Raji (cell line): ENCODE measurements around the gene HOXD3.

Experiments
- POLR2A ChIP-seq: IDR thresholded peaks from 2 replicates; pipeline ENCODE4 v1.6.1; 2011; ENCODE audit warnings: low read depth, low read length, control low read depth; ENCODE audit not compliant: insufficient read depth

Gene HOXD3

DNA sequence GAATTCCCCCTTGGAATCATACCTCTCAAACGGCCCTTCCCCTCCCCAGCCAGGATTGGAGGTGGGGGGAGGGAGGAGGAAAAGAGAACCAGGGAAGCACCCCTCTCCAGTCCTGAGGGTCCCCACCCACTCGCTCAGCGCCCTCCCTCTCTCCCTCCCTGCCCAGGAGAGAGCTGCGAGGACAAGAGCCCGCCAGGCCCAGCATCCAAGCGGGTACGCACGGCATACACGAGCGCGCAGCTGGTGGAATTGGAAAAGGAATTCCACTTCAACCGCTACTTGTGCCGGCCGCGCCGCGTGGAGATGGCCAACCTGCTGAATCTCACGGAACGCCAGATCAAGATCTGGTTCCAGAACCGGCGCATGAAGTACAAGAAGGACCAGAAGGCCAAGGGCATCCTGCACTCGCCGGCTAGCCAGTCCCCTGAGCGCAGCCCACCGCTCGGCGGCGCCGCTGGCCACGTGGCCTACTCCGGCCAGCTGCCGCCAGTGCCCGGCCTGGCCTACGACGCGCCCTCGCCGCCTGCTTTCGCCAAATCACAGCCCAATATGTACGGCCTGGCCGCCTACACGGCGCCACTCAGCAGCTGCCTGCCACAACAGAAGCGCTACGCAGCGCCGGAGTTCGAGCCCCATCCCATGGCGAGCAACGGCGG is 14.4 kb downstream of the HOXD3 start:
- no peak for TF ChIP-seq POLR2A

DNA sequence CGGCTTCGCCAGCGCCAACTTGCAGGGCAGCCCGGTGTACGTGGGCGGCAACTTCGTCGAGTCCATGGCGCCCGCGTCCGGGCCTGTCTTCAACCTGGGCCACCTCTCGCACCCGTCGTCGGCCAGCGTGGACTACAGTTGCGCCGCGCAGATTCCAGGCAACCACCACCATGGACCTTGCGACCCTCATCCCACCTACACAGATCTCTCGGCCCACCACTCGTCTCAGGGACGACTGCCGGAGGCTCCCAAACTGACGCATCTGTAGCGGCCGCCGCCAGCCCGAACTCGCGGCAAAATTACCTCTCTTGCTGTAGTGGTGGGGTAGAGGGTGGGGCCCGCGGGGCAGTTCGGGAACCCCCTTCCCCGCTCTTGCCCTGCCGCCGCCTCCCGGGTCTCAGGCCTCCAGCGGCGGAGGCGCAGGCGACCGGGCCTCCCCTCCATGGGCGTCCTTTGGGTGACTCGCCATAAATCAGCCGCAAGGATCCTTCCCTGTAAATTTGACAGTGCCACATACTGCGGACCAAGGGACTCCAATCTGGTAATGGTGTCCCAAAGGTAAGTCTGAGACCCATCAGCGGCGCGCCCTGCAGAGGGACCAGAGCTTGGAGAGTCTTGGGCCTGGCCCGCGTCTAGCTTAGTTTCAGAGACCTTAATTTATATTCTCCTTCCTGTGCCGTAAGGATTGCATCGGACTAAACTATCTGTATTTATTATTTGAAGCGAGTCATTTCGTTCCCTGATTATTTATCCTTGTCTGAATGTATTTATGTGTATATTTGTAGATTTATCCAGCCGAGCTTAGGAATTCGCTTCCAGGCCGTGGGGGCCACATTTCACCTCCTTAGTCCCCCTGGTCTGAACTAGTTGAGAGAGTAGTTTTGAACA is 15.1 kb downstream of the HOXD3 start:
- no peak for TF ChIP-seq POLR2A

DNA sequence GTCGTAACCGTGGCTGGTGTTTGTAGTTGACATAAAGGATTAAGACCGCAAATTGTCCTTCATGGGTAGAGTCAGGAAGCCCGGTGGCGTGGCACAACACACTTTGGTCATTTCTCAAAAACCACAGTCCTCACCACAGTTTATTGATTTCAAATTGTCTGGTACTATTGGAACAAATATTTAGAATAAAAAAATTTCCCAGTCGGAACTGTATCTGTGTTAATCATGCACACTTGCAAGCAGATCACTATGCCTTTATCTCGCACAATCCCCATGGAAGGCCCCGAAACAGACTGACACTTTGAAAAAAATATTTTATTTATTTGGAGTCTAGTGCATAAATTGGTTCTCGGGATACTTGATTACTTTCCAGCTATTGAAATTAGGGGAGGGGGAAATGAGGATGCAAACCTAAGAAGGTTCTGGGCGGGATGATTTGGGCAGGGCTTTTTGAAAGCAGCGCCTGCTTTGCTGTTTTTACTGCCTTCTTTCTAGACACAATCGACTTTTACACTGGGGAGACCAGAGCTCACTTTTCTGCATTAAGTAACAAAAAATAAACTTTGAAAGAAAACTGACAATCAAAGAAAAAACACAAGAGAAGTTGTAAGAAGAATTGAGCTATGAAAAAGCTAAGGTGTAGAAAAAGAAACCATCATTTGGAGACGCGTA is 15.9 kb downstream of the HOXD3 start:
- no peak for TF ChIP-seq POLR2A

- no peak for TF ChIP-seq POLR2A
Measured at GRCh38 chr2:176173567-176174381, 16.7 kb downstream of the HOXD3 start.

- TF ChIP-seq POLR2A, result no peak
Measured at GRCh38 chr2:176174382-176174823, 17.3 kb downstream of the HOXD3 start.

GRCh38 chr2:176174824-176175708 is 18.0 kb downstream of the HOXD3 start:
- no peak for TF ChIP-seq POLR2A

- TF ChIP-seq POLR2A, result no peak
Measured at GRCh38 chr2:176175709-176176607, 18.9 kb downstream of the HOXD3 start.

DNA sequence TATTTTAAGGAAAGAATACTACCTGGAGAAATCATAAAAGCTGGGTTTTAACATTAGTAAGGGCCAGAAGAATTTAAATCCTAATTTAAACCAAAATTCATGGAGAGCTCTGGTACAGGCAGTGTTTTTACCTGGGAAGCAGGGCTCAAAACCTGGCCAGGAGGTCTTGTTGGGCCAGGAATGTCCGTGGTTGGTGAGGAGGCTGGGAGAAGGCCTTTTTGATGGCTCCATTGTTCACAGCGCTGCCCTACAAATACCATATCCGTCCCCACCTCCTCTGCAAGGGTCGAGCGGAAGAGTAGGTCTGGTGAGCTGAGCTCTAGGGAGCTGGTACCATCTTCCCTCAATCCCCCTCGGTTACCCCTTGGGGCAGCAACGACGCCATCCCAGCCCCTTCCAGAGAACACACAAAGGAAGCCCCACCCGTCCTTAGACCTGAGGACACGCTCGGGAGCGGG is 20.5 kb downstream of the HOXD3 start:
- TF ChIP-seq POLR2A, result no peak

- TF ChIP-seq POLR2A, result no peak
Measured at GRCh38 chr2:176178038-176178756, 21.1 kb downstream of the HOXD3 start.

DNA sequence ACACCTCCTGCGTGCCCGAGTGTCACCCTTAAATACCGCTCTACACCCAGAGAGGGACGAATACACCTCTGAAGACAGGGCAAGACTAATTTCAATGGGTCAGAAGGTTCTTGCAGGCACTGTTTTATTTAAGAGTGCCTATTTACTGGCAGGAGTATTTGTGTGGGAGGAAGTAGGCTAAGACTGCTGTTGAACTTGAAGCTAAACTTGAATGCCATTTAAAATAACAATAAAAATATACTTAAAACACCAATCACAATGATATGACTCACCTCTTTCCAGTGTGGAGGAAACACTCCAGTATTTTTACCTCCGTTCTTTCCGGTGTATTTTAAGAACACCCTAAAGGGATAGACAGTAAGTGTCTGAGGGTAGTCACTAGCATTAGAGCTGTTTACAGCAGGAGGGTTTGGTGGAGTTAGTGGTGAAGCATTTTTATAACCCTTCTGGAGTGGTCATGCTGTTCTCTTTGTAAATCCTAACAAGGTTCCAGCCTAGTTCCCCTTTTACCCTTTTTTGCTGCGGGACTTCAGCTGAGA is 21.7 kb downstream of the HOXD3 start:
- TF ChIP-seq POLR2A, result no peak

DNA sequence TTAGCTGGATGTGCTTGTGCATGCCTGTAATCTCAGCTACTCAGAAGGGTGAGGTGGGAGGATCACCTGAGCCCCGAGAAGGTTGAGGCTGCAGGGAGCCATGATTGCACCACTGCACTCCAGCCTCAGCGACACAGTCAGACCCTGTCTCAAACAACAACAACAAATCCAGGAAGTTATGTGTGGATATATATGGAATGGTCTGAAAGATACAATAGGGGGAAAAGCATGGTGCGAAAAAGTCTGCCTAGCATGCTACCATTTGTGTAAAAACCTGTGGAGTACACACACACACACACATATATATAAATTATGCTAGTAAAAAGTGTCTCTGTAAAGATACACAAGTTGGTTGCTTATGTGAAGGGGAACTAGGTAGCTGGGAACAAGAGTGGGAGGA is 24.4 kb downstream of the HOXD3 start:
- TF ChIP-seq POLR2A, result no peak

- TF ChIP-seq POLR2A, result no peak
Measured at GRCh38 chr2:176182671-176183070, 25.6 kb downstream of the HOXD3 start.
